GM19025 (cell line): ENCODE data around the gene RAB14.
"Not testable (repeated sequence)": the region's sequence is repeated elsewhere in the genome, so short reads cannot be mapped to it uniquely, and the experiment has no call there.

Experiments used
- ATAC-seq: cut with Tn5 transposase; IDR thresholded peaks from one replicate; pipeline ENCODE4 v1.9.1; 2021; ENCODE audit warnings: mild to moderate bottlenecking, low read depth, moderate library complexity; ENCODE audit not compliant: unreplicated experiment

The RAB14 gene

DNA sequence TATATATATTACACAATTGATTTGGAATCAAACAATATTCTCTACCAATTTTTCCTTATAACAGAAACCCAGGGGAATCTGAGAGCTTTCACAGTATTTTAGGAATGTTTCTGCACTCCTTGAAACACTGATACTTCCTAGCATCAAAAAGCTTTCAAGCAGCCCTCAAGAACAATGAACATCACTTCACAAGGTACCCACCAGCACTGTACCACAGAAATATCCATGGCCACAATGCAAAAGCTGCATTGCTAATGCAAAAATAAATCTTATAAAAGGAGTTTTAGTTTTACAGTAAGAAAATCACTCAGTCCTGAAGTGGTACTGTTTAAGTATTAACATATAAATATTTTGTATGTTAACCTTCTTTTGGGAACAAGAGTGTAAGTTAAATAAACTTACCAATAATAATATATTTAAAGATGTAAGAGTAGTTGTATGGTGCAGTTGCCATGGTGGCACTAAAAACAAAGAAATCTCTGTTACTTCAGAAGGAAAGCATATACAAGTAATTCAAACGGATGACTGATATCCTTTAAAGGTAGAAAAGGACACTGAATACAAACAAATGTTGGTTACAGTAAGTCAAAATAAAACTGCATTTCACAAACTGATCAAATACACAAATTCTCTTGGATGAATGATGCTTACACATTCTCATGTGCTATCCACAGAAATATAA, 8.6 kb downstream of the RAB14 start:
- no peak for ATAC-seq

DNA sequence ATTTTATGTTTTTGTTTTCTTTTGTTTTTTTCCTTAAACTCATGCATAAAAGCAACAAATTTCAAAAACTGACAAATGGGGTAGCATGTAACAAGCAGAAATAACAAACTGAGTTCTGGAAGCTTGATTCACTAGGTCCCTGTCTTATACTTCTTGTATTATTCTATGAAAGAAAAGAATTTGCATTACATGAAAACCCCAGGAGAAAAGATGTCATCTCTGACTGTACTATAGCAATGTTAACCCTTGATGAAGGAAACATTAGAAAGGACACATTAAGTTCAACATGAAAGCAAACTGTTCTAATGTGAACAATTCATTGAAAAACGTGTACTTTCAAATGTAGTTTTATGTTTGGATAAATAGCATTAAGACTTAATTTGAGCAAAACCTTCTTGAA, 9.2 kb downstream of the RAB14 start:
- ATAC-seq, result no peak

DNA sequence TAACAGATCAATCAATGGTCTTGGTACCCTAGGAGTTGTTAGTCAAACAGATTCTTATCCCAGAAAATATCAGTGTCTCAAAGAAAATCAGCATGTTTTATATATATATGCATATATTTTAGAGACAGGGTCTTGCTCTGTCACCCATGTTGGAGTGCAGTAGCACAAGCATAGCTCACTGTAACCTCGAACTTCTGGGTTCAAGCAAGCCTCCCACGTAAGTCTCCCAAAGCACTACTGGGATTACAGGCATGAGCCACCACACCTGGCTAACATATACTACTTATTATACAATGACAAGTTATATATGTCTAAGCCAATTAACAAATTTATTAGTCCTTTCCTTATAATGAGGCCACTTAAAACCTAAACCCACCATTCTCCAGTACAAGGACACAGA, 10.4 kb downstream of the RAB14 start:
- no peak for ATAC-seq

DNA sequence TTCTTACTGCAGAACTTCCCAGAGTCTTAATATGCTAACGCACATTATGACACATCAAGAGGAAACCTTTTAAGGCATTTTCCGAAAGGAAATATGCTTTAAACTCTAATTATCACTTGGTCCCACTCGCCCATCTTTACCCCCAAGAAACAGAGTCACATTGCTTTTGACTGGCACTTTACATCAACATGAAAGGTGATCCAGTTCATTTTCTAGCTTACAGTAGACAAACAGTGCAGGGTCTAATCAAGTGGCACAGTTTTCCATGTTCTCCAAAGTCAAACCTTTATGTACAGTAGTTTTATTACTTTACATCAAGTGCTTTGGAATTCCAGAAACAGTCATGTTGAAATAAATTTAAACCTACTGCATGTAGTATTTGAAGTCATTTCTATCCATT, 12.0 kb downstream of the RAB14 start:
- ATAC-seq, result no peak

DNA sequence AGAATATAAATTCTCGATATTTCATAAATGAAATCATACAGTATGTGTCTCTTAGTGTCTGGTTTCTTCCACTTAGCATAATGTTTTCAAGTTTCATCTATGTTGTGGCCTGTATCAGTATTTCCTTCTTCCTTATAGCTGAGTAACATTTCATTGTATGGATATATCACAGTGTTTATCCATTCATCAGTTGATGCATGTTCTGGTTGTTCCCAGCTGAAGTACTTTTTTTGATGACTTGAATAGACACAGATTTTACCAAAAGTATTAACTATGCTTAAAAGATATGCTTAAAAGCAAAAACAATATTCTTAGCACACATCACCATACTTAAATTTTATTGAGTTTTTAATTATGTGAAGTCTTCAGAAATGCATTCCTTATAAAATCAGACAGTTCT, 12.7 kb downstream of the RAB14 start:
- ATAC-seq, result no peak

DNA sequence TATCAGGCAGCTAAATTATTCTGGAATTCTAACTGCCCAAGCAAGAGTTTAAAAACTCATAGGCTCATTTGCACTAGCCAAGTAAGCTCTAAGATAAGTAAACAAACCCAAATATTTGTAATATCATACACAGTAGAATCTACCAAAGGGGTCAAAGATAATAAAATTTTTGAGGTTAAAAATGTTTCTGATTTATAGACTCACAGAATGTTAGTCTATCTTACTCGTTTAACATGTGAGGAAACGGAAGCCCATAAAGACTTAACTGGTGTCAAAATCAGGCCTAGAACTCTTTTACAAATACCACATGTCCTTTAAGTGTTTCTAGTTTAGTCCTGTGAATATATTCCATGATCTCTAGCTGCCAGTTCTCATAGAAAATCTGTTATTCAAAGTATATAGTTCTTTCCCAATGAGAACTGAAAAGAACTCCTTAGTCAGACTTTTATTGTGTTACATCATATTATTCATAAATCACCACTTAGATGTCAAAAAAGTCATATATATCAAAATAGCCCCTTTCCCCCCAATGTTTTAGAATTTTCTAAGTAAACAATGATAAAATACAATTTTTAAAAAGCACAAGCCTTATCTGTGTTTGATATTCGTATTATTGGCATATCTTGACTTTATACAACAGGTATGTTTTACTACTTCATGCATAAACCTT, 13.9 kb downstream of the RAB14 start:
- ATAC-seq, result no peak

DNA sequence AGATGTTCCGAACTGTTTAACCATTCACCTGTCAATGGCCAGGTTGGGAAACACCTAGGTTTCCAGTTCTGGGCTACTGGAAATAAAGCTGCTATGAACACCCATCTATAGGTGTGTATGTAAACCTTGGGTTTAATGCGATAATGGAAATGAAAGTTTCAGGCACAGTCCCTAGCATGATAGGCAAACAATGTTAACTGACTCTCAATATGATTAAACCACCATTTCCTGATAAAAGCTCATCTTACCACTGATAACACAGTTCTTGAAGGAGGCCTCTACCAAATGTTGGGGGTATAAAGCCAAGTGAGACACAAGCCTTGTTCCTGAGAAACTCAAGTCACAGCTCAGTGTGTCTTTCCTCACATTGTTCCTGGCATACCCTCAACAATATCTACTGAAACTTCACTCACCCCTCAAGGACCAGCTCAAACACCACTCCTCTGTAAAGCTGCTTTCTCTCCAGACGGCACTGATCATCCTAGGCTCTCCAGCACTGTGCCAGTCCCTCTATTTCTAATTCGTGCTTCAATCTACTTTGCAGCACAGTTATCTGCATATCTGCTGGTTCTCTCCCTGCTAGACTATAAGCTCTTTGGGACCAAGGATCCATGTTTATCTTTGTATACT, 15.8 kb downstream of the RAB14 start:
- ATAC-seq, result no peak

DNA sequence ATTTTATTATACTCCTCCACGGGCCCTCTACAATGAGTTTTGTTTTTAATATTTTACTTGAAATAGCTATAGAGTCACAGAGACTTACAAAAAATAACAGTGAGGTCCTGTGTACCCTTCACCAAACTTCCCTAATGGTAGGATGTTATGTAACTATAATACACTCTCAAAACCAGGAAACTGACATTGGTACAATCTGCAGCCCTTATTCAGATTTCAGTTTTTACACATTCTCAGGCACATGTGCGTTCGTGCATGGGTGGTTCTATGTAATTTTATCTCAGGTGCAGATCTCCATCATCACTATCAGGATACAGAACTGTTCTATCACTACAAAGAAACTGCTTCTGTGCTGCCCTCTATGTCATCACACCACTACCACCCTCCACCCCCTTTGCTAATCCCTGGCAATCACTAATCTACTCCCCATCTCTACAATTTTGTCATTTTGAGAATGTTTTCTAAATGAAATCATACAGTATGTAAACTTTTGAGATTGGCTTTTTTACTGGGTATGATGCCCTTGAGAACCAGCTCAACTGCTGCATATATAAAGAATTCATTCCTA, 16.4 kb downstream of the RAB14 start:
- no peak for ATAC-seq

DNA sequence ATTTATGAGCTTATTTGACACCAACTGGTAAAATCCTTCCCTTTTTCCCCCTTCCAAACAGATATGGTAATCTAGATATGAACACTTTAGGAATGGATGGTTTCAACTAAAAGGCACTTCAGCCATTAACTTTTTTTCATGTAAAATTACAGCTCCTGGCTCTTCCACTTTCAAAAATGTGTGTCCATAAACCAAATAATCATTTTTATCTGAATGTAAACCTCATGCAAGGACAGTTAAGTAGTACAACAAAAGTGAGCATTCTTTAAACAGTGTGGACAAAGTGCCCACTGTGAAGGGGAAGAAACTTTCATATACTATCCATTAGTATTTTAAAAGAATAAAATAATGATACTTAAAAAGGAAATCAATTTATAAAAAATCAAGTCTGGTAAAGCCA, 17.2 kb downstream of the RAB14 start:
- no peak for ATAC-seq

DNA sequence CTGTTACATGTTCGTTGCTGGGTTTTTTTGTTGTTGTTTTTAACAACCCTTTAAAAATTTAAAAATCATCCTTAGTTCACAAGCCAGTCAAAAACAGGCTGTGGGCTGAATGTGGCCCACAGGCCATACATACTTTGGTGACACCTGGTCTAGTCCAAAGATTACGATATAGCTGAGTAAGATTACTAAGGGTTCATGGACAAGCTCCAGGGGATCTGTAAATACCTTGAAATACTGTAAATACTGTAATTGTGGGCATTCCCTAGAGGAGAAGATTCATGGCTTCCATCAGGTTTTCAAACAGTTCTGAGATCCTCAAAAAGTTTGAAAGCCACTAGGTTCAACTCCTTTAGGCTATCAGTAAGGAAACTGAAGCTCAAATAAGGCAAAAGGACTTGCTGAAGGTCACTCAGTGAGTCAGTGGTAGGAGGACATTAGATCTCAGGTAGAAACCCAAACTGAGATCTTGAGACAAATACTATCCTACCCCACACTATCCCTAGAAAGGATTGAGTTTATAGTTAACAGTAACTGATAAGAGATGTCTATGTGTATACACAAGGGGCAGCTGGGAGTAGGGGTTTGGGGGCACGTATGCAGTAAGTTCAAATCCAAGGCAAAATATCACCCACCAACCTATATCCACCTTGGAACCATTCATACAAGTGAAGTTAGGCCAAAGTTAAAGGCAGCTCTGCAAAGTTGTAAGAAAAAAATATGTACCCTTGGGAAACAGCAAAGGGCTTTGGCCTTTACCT, 17.8 kb downstream of the RAB14 start:
- no peak for ATAC-seq

DNA sequence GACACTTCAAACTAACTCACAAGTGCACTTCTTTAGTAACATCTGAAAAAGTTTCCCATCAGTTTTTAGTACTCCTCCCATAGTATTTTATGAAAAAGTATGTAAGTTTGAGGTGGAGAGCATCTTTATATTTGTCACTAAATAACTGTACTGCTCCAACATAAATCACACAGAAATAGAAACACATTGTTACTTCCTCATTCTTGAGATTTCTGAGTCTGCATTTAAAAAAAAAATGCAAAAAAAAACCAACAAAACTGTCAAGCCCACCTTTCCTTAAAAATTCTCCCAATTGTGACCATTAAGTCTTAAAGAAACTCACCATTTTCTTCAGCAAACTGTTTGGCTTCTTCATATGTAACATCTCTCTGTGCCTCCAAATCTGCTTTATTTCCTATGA, 18.7 kb downstream of the RAB14 start:
- ATAC-seq, result no peak

DNA sequence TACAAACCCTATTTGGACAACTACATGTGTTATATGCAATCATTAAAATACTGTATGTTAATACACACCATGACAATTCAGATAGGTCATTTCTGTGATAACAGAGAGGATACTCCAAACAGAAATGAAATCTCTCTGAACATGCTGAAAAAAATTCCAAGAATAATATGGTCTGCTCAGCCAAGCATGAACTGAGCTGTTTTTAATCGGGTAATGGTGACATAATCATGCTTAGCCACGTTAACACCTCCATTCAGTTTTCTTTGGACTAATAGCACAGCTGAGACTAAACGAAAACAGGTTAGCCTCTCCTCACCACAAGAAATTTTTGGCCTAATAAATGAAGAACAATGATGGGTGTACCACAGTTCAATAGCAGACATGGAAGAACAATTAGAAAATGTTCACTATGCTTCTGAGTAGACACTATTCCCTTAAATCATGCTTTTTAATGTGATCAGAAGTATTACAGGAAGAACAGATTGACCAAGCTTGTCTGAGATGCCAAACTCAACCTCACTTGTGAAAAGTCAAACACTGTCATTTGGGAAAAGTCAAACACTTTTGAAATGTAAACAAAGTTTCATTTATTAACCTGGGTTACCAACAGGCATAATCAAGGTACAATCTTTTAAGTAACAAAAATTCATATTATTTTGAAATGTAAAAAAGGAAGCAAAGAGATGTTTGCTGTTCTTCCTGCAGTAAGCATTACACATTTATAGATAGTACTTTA, 19.4 kb downstream of the RAB14 start:
- no peak for ATAC-seq

DNA sequence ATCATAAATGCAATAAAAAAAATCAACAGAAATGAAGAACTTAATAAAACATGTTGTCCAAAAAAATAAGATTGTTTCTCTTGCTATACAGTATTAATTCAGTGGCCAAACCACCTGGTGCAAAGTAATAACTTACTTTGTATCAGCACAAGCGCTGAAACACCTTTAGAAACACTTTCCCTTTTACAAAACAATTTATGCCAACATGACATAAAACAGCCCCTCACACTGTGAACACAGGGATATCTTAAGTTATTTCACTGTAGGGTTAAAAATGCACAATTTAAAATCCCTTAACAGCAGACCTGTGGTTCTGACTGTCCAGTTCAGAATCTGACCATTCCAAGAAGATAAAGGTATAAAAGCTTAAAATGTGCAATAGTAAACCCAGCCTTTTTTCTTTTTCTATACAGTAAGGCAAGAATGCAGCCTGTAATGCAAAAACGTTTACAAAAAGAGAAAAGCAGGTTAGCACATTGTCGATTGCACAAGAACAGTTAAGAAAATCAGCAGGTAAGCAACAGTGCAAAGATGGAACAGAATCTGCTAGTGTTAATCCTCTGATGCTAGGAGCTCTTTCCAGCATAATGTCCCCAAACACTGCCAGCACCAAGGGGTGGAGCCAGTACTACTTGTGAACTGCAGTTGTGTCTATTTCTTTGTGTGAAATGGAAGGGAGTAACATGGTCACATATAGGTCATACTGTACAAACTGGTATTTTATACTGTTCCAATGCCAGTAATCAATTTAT, 21.6 kb downstream of the RAB14 start:
- ATAC-seq, result no peak

DNA sequence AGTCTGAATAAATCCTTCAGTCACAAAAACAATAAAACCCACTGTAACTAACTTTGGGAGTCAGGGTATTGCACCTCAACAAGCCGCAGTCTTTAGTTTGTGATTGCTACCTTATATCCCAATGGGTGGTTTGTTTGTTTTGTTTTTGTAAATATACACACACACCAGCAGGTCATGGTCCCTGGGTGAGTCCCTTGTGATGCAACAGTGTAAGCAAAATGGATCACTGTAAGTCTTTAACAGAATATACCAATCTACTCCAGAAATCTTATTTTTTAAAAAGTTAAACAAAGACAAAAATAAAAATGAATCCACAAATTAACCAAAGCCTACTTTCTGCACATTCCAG, 22.3 kb downstream of the RAB14 start:
- not testable (repeated sequence) for ATAC-seq

DNA sequence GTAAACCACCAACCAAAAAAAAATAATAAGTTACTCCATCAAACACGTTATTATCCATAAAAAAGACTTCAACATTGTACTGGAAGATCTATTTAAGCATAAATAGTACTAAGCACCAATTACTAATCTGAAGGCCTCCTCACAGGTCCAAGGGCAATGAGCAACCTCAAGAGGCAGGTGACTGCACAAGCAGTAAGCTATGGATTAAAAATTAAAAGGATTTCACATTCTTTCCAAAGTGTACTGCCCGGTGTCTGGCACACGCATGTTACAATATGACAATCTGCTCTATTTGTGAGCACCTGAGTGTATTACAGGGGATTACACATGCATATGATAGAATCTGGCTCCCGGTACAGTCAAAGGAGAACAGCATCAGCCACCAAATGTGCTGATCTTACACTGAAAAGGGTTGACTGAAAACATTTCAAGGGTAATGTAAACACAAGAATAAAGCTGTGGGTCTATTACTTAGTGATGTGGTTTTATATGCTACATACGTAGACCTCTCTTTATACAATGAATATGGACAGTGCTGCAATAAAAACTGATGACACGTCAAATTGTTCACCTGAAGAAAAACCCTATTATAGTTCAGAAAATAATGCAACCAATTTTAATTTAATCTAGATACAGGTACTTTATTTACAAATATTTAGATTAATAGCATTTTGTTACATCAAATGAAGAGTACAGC, 22.8 kb downstream of the RAB14 start:
- ATAC-seq, result no peak

DNA sequence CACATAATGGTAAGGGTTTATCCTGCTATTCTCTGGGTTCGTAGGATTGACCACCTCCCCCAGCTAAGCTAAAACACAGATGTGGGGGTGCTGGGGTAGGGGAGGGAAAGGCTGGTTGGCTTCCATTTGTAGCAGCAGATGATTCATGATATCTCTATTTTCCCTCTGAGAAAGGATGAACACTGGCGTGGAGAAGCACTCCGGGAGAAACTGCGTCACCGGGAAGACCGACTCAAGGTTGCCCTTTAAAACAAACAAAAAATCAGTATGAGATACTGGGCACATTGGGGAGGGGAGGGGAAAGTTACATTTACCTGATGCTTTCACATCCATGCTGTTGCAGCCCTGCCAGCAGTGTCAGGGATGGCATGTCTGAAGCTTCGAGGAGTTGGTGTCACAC, 28.2 kb downstream of the RAB14 start:
- no peak for ATAC-seq

DNA sequence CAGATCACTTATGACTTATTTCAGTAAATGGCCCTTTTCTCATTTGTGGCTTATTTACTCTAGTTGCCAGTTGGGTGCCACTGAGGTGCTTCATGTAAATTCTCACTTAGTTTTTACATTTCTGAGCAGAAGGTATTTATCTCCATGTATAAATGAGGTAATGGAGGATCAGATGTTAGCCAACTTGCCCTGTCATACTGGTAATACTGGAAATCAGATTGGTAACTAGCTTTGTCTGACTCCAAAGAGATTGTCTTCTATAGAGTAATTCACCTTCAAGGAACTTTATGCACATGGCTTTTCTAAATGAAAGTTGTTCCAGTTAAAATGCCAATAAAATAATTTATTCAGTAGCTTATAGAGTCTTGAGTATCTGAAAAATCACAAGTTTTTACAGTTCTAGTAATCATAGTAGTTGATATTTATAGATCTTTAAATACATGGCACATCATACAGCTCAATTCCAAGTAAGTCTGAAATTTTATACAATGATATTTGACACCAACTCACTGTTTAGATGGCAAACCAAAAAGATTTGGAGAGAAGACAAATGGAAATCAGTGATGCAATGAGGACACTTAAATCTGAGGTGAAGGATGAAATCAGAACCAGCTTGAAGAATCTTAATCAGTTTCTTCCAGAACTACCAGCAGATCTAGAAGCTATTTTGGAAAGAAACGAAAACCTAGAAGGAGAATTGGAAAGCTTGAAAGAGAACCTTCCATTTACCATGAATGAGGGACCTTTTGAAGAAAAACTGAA, 28.8 kb downstream of the RAB14 start:
- no peak for ATAC-seq

DNA sequence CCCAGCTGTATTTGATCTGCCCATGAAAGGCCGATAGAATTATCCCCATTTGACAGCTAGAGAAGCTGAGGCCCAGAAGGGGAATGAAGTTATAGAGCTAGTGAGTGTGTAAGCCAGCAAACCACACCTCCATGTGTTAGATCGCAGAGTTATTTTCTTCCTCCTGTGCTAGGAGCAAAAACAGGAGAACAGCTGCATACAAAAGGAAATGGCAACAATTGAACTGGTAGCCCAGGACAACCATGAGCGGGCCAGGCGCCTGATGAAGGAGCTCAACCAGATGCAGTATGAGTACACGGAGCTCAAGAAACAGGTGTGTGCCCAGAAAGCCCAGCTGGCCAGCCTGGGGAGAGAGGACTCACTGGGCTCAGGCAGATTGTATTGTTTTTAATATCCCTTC, 30.4 kb downstream of the RAB14 start:
- ATAC-seq, result no peak
